GM21528 (cell line): Measurements from ENCODE around the gene TXNIP.
A peak's percentile ranks its signal among the peaks of the same experiment; 100 is the strongest.

Source experiments
- ATAC-seq: cut with Tn5 transposase; IDR thresholded peaks from one replicate; pipeline ENCODE4 v1.9.1; 2021; ENCODE audit warnings: mild to moderate bottlenecking, moderate library complexity; ENCODE audit not compliant: unreplicated experiment, low FRiP score

TXNIP gene

DNA sequence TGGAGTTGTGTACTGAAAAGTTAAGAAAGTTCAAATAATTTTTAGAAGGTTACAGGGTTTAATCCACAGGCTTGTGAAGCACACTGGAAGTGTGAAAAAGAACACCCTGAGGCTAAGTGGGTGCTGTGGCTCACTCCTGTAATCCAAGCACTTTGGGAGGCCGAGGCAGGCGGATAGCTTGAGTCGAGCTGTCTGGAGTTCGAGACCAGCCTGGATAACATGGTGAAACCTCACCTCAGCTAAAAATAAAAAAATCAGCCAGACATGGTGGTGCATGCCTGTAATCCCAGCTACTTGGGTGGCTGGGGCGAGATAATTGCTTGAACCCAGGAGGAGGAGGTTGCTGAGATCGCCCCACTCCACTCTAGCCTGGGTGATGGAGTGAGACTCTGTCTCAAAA, 9.8 kb downstream of the TXNIP start:
- ATAC-seq, result no peak

DNA sequence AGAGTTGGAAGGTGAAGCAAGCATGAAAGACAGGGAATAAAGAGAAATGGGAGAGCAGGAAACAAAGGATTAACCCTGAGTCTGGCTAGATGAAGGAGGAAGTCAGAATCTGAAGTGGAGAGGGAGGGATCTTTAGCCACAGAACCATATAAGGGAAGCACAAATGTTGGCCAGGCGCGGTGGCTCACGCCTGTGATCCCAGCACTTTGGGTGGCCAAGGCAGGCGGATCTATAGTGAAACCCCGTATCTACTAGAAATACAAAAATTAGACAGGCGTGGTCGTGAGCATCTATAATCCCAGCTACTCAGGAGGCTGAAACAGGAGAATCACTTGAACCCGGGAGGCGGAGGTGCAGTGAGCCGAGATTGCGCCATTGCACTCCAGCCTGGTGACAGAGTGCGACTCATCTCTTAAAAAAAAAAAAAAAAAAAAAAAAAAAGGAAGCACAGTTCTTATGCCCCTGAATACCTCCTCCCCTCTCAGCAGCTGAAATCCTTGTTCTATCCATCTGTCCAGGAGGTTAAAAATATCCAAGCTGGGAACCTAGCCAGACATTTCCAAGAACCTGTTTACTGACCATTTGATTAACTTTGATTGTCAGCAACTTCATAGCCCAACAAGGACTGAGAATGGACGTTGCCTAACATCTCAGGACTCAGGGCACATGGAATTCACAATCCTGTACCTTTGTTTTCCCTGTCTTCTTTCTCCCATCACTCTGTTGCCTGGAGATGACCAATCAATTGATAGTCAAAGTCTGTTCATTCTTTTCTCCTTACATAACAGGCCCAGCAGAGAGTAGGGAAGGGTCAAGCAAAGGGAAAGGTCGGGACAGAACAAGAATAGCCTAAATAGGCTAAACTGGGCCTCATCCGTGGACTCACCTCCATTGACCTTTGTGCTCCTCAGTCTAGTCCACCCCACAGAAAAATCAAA, 10.6 kb downstream of the TXNIP start:
- ATAC-seq, result no peak

DNA sequence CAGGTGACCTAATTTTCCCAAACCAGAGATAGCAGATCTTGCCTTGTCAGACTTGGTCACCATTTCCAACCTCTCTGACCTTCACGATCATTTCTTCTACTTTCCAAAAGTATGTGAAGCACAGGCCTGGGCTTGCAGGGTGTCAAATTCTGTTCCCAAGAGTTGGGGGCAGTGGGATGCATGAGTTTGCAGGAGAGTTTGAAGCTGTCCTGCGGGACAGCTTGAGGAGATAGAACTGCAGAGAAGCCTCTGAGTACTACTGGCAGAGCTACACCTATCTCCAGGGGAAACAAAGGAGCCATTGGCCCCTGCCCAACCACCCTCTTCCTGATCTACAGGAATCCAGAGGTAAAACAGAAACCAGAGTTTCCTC, 11.3 kb downstream of the TXNIP start:
- no peak for ATAC-seq

DNA sequence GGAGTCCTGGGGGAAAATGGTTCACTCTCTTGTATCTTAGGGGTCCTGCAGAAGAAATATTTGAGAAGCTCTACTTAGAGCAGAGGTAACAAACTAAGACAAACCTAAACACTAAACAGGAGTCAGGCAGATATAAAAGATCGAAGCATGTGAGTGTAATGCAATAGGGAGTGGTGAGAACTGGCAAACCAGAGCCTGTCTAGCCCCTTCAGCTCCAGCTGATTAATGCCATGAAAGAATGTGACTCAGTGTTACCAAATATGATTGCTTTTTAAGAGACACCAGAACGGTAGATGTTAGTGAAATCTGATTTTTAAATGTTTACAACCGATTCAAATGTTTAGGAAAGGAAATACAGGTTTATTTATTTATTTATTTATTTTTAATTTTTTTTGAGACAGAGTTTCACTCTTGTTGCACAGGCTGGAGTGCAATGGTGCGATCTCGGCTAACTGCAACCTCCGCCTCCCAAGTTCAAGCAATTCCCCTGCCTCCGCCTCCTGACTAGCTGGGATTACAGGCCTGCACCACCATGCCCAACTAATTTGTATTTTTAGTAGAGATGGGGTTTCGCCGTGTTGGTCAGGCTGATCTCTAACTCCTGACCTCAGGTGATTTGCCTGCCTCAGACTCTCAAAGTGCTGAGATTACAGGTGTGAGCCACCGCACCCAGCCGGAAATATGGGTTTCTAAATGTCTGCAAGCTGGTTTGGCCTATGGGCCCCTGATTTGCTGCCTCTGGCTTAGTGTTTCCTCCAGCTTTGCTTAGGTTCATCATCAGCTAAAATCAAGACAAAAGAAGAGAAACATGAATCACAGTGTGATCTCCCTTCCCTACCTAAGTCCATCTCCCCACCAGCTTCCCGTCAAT, 12.2 kb downstream of the TXNIP start:
- no peak for ATAC-seq

DNA sequence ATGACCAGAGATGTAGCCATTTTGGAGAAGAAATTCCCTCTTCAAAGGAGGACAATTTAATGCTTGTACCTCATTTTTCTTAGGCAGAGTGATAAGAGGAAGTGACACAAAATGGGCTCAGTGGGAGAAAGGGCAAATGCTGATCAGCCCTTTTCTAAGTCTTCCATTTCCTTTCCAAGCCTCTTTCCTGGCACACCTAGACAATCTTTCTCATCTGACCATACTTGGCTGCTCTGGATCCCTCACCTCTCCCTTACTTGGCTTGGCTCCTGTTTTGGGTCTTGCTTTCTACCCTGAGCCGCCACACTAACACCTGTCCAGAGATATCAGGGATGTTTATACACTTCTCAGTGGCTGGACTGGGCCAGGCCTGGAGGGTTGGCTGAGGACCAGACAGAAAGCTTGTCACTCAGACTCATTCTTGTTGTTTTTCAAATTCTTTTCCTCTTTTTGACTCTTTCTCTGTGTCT, 13.1 kb downstream of the TXNIP start:
- ATAC-seq, result no peak

DNA sequence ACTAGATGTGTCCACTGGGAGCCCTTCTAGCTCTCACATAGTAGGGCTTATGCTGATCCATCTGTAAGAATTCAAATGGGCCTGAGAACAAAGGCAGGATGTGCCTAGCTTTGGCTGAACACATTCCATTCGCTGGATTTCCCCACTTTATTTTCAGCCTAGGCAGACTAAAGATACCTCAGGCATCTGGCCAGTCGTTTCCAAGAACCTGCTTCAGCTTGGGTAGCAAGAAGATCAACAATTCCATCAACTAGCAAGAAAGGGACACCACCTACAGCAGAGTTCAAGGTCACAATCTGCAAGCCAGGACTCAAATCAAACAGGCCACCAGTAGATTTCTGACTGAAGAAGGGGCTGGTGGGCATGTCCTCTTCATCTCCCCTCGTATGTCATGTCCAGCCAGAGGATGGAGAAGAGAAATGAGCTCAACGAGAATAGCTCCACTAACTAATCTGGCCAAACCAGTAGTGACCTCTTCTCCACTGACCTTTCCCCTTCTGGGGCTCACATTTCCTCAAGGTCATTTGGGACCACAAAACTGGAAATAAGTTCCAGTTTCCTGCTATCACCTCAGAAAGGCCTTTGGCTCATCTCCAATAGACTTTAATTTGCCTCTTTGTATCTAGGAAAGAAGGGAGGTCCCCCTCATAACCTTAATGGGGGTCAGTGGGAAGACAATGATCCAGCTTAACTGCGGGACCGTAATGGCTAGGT, 14.2 kb downstream of the TXNIP start:
- no peak for ATAC-seq

DNA sequence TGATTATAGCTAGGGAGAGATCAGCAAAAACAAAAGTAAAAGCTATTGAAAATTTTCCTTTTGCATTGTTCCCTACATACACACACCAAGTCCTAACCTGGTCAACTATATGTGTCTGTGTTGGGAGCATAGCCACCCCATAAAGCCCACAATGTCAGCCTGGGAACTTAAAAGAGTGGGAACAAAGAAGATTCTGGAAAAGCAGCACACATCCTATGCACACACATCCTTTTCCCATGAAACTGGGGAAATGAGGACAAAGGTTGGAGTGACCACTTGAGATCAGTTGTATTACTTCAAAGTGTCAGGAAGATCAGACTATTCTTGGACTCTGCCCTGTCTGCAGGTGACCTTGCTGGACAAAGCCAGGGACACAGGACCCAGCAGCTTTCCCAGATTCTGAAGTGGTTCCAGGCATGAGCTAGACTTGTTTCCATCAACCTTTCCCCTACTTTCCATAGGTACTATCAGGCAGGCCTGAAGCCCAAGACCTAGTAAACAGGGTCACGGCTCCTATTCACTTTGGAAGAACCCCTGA, 15.9 kb downstream of the TXNIP start:
- ATAC-seq, result no peak

DNA sequence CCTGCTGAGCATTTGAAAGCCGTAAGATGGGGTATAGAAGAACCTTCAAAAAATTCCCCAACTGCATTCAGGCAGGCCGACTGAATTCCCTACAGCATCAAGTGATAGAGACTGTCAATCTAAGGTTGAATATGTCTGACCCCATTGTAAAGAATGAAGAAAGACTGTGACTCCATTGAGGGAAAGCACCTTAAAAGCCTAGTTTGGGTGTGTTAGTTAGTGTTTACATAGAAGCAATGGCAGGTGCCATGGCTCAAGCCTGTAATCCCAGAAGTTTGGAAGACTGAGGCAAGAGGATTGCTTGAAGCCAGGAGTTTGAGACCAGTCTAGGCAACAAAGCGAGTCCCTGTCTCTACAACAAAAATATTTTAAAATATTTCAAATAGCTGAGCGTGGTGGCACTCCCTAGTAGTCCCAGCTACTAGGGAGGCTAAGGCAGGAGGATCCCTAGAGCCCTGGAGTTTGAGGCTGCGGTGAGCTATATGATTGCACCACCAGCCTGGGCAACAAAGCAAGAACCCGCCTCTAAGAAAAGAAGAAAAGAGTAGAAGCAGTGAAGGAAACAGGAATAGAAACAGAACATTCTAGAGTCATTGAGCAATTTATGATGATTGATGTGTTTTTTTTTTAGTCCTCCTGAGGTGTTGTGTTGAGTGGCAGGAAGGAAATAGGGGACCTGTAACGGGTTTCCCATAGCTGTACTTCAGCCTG, 16.5 kb downstream of the TXNIP start:
- ATAC-seq, result peak; percentile 11

DNA sequence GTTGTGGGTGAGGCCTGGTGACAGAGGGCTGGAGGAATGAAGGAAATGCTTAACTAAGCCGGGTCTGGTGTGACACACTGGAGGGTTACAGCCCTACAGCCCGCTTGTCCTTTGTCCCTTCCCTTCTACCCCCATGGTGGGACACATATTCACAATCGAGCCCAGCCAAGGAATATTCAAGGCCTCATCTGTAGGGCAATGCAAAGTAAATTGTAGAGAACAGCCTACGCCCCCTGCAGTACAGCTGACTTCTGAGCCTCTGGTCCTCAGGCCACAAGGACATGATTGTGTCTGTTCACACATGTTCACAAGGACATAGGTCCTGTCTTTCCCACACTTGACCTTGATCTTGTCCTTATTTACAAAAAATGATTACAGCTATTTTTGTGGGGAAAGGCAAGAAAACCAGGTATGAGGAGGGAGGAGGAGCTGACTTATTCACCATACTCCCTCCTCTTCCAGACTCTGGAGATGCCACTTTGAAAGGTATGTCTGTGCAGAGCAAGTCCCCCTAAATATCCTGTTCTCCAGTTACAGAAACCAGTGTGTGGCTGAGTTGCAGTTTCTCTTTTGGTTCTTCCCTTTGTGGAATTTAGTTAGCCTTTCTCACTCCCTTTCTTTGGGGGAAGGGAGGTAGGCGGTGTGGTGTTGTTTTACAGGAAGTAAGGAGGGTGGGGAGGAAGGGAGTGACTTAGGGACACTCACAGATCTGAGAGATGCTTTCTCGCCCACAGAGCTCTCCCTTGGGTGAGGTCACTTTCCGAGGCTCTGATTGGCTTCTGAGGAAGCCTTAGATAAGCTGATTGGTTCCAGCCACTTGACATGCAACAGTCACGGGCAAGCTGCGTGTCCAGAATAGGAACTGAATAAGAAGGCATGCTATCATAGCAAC, 17.3 kb downstream of the TXNIP start:
- ATAC-seq, result peak; percentile 85

DNA sequence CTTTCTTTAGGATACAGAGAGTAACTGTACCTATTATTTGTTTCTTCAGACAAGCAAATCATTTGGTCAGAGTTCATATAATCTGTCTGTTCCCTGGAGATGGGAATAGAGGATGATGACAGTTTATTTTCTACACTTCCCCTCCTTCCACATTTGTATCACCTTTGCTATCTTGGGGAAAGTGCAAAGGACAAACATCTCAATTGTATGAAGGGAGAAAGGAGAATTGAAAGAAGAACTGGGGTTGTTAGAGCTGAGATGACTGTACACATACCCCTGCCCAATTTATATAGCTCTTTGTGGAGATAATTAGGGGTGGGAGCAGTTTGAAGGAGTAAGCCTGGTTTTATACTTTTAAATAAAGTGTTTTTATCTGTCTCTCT, 17.9 kb downstream of the TXNIP start:
- ATAC-seq, result no peak

DNA sequence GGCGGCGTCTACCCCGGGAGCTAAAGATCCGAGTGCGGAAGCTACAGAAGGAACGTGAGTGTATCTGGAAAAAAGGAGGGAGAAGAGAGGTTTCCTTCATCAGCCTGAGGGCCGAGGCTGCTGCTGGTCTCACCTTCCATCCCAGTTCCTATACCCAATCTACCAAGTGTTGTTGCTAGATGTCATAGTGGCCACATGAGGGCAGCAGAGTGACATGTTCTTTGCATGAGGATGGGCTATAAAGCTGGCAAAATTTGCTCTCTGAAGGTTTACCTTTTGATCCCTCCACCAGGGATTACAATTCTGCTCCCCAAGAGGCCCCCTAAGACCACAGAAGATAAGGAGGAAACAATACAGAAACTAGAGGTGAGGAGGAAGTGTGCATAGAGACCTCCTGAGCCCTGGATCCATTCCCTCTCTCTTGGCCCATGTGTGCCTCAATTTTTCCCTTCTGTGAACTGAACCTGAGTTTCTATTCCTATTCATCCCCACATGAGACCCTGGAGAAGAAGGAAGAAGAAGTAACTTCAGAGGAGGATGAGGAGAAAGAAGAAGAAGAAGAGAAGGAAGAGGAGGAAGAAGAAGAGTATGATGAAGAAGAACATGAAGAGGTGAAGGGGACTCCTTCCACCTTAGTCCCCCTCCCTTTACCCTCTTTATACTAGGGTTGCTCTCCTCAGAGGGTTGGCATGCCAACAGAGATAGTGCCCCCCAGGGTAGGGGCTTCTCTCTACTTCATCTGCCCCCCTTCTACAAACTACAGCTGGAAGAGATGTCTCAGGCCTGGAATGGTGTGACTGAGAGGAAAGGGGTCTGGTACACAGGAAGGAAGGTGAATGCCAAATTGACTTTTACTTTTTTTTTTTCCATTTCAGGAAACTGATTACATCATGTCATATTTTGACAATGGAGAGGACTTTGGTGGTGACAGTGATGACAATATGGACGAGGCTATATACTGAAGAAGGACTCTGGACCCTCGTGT, 18.6 kb downstream of the TXNIP start:
- no peak for ATAC-seq

DNA sequence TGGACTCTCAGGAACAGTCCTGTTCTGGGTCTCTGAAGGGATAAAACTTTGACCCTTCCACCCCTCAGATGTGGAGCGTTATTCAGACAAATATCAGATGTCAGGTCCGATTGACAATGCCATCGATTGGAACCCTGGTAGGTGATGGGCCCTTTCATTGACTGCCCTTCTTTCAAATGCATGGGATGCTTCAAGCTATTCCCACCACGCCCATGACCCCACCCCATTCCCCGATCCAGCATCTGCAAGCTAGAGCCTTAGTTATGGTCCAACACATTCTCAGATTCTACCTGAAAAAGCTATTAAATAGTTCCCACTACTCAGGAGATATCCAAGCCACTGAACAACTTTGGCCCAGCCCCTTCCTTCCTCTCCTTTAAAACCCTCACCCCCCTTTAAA, 19.4 kb downstream of the TXNIP start:
- ATAC-seq, result no peak

DNA sequence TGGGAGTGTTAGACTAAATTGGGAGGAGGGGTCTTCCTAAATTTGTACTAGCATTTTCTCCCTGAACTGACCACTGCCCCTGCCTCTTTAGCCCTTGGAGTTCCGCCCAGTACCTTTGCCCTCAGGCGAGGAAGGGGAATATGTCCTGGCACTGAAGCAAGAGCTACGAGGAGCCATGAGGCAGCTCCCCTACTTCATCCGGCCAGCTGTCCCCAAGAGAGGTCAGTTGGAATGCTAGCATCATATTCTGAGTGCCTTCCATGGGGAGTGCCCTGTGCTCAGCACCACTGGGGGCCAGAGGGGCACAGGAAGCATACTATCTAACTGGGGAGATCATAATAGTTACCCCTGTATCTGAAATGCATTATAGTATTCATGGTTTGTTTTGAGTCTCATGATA, 21.2 kb downstream of the TXNIP start:
- ATAC-seq, result no peak

DNA sequence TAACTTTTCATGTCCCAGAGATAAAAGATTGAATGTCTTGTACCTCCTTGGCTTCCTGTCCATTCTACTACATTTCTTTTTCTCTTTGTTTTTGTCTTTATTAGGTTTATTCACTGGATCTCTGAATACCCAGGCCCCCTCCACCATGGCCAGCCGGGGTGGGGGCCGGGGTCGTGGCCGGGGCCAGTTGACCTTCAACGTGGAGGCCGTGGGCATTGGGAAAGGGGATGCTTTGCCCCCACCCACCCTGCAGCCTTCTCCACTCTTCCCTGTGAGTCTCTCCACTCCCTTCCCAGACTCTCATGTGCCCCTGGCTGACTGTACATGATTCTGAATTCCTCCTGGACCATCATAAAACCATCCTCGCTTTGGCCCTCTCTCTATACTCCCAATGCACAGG, 21.7 kb downstream of the TXNIP start:
- no peak for ATAC-seq

DNA sequence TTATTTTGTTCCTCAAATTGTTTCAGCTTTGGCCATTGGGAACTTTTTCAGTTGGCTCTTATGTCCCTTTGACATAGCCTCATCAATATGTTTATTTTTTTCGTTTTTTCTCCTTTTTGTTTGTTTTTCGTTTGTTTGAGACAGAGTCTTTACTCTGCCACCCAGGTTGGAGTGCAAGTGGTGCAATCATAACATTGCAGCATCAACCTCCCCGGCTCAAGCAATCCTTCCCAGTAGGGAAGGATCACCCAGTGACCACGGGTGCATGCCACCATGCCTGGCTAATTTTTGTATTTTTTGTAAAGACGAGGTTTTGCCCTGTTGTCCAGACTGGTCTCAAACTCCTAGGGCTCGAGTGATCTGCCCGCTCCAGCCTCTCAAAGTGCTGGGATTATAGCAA, 23.8 kb downstream of the TXNIP start:
- ATAC-seq, result no peak

DNA sequence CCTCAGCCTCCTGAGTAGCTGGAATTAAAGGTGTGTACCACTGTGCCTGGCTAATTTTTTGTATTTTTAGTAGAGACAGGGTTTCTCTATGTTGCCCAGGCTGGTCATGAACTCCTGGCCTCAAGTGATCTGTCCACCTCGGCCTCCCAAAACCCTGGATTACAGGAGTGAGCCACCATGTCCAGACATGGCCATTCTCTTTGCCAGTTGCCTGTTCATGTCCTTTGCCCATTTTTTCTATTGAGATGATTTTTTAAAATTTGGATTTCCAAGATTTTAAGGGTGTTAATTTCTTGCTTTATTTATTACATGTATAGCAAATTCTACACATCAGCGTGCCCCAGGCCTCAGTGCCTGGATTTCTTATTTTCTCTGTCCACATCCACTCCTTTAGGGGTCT, 29.1 kb downstream of the TXNIP start:
- no peak for ATAC-seq

DNA sequence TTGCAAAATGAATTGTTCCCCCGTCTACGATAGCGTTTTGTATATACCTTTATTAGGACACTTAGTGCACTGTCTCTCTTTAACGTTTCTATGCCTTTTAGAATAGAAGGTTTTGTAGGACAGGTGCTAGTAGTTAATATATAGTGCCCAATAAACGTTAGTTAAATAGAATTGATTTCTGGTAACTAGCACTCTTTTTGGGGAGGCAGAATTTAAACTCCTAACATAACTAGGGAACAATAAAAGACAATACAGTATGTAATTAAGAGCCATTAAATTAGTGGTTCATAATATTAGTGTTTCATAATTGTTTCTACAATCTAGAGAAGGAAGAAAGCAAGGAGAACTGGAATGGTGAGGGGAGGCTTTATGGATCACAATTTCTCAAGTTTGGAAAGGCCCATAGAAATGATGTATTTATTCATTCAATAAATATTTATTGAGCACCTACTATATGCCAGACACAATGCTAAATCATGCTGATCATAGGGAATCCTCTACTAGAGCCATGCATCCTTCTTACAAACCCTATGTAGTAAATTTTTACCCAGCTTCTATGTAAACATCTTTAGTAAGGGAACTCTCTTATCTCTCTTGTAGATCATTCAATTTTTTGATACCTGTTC, 31.1 kb downstream of the TXNIP start:
- ATAC-seq, result no peak
